Measurements from ENCODE around the gene LYST.

- TF ChIP-seq ASH2L (IDR thresholded peaks at IDR 0.05; ENCODE audit: low read length) (no peak), EZH2 (IDR thresholded peaks at IDR 0.05; ENCODE audit: low read depth, low read length, severe bottlenecking) (no peak), POLR2AphosphoS5 (IDR thresholded peaks at IDR 0.05; ENCODE audit: low read depth, low read length) (no peak)
Measured at GRCh38 chr1:235714205-235714897, 152.4 kb downstream of the LYST start.

Measured in H1 (cell line).